SK-N-MC (cell line): ENCODE measurements around the gene ADA.

Source experiments
- EZH2 ChIP-seq: fragments of 200-600 bp; sonication (generic); IDR thresholded peaks from one replicate; pipeline ENCODE4 v1.6.1; 2017; ENCODE audit warnings: antibody characterized with exemption
- POLR2AphosphoS5 ChIP-seq: IDR thresholded peaks from 2 replicates; pipeline ENCODE4 v1.6.1; 2012; ENCODE audit warnings: mild to moderate bottlenecking, low read depth, low read length, borderline replicate concordance

DNA sequence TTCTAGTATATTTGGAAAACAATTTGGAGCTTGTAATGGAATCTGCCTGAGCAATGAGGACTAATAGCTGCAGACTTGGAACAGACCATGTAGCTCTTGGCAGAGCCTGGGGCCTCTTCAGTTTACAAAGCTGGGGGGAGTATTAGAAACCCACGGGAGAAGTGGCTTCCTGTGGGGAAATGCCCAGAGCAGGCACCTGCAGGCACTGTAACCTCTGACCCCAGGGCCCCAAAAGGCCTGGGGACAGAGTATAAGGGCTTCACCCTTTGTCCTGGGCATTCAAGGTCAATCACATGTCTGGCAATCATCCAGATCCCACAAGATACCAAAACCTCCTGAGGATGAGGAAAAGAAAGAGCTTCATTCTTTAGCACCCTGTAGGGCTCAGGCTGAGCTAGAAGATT, 49.7 kb downstream of the ADA start:
- TF ChIP-seq EZH2, result no peak
- no peak for TF ChIP-seq POLR2AphosphoS5
